ENCODE data around the gene ENPP1.

The ENPP1 gene

DNA sequence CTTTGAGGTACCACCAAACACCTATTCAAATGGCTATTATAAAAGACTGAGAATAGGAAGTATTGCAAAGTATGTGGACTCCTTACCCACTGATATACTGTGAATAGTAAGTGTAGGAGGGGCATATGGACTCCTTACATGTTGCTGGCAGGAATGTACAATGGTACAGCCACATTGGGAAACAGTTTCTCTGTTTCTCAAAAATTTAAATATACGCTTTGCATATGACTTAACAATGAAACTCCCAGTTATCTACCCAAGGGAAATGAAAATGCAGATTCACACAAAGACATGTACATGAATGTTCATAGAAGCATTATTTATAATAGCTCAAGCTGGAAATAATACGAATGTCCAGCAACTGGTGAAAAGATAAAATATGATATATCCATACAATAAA, 5.5 kb upstream of the ENPP1 start:
- Histone ChIP-seq H3K36me3 (ENCODE audit: insufficient read depth, low read length) (no peaks in the 10 kb centered on the region), H3K9ac (ENCODE audit: low read depth, low read length) (no peak overlapping the region), H3K9me3 (ENCODE audit: control insufficient read depth, insufficient read depth, low read length) (peaks cover 6% of the 10 kb centered on the region), H3K4me1 (ENCODE audit: insufficient read depth, low read length) (no peaks in the 10 kb centered on the region; the same call in none of the 2 replicates)

DNA sequence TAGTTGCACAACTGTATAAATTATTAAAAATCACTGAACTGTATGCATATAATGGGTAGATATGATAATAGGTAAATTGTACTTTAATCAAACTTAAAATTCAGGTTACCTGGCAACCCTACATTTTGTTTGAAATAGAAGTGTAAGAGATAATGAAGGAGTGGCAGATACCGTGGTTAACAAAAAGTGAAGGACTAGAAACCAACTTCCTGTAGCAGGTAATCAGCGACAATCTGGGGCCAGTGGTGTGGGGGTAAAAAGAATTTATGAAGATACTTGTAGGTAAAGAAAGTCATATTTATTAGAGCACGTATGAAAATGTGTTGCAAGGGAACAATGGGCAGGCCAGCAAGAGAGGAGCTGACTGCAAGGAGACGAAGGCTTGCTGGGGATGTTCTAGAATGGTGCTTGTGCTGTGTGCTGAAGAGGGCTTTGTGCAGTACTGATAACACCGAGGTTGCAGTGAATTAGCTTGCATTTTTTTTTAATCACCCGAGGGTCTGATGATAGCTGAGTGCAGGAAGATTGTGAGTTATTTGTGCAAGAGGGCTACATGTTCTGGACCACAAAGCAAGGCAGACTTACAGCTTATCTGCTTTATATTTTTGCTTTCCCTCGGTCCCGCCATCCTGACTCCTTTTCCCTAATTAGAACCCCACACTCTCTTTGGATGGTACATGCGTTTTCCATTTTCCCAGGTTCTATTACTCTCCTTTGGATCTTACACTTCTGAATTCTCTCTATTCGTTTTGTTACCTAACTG, 4.6 kb upstream of the ENPP1 start:
- Histone ChIP-seq H3K9me3 (ENCODE audit: control insufficient read depth, insufficient read depth, low read length) (peaks cover 6% of the 10 kb centered on the region), H3K4me1 (ENCODE audit: insufficient read depth, low read length) (no peaks in the 10 kb centered on the region; the same call in none of the 2 replicates), H3K36me3 (ENCODE audit: insufficient read depth, low read length) (no peaks in the 10 kb centered on the region), H3K9ac (ENCODE audit: low read depth, low read length) (no peak overlapping the region)

DNA sequence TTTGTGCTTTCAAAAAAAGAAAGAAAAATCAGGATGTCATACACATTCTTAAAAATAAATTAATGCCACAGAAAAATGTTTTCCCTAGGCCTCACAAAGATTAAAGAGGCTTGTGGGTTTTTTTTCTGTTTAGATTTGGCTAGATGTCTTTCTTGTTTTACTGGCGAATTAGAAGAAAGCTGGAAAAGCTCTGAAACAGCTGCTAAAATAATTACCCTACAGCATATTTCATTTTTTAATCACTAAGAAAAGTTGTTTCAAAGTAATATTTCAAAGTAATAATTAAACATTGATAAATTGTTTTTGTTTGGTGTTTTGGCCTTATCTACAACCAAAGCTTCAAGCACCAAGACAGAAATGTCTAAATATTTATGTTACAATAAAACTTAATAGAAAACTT, 3.7 kb upstream of the ENPP1 start:
- Histone ChIP-seq H3K36me3 (ENCODE audit: insufficient read depth, low read length) (no peaks in the 10 kb centered on the region), H3K9me3 (ENCODE audit: control insufficient read depth, insufficient read depth, low read length) (peaks cover 6% of the 10 kb centered on the region), H3K9ac (ENCODE audit: low read depth, low read length) (no peak overlapping the region), H3K4me1 (ENCODE audit: insufficient read depth, low read length) (no peaks in the 10 kb centered on the region; the same call in none of the 2 replicates)

DNA sequence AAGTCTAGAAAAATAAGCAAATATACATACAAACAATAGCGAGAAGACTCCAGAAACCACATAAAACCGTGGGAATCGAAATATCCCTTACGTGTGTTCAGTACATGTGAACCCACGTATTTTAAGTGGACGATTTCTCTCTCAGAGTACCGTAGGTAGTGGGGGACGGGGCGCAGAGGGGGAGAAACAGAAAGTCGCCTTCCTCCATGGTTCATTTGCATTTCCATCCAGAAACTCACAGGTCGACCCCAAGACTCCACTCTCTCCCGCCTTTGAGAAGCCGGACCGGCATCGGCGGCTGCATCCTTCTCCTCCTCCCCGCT, 538 bp upstream of the ENPP1 start:
- peaks cover 6% of the 10 kb centered on the region; the same call in 1 of the 2 replicates for H3K9me3 ChIP-seq (ENCODE audit: control insufficient read depth, insufficient read depth, low read length)
- peaks cover 15% of the 10 kb centered on the region for H3K4me1 ChIP-seq (ENCODE audit: insufficient read depth, low read length)
- H3K36me3 ChIP-seq (ENCODE audit: insufficient read depth, low read length): no peaks in the 10 kb centered on the region
- peak overlapping the region; percentile 55 for H3K9ac ChIP-seq (ENCODE audit: low read depth, low read length)

DNA sequence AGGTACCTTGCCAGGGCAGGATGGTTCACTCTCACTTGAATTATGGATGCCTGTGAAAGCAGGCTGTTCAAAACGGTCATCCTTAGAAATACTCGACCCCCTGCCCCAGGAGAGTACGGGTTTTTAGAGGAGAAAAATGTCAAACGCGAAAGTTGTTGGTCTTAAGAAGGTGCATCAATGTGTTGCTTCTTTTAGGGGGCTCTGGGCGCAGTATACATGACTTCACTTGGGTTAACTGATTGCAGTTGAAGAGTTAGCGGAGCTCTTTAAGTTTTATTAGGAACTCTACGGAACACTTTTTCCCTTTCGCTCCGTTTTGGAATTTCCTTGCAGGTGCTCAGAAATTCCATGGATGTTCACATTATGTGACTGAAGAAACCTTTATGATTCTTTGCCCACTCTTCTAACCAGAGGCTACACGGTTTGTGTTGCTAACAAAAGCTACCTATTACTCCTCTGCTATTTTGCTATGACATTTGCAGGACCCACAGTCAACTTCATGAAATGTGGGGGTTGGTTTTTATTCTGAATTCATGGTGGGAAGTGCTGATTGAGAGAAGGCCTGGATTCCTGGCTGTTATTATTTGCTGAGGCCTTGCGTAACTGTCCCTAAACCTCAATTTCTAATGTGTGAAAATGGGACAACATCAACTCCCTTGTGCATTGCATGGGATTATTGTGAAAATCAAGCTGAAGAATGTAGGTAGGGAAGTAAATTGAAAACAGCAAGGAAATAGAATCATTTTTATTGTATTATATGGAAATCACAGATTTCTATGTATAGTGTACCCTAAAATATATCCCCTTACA, 845 bp downstream of the ENPP1 start:
- H3K4me1 ChIP-seq (ENCODE audit: insufficient read depth, low read length): peaks cover 15% of the 10 kb centered on the region
- 0 out of 2 replicates have a peak, but pooled peaks cover under 1% of the 10 kb centered on the region for H3K9me3 ChIP-seq (ENCODE audit: control insufficient read depth, insufficient read depth, low read length)
- peak overlapping the region; percentile 90 for H3K9ac ChIP-seq (ENCODE audit: low read depth, low read length)
- H3K36me3 ChIP-seq (ENCODE audit: insufficient read depth, low read length): no peaks in the 10 kb centered on the region

DNA sequence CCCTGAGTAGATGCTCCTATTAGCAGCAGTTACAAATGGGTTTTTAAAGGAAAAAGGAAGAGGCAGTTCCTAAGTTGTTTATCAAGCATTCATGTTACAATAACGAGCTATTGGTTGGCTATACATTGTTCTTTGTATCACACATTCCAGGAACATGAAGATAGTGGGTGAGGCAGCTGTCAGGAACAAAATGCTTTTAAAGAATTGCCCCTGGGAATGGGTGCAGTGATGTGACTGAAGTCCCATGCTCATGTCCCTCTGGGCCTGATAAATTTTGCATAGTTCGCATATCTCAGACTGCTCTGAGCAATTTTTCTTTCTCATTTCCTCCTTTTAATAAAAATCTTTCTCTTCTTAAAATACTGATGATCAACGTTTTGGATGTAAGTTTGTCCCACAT, 3.7 kb downstream of the ENPP1 start:
- no peaks in the 10 kb centered on the region for H3K9me3 ChIP-seq (ENCODE audit: control insufficient read depth, insufficient read depth, low read length)
- H3K4me1 ChIP-seq (ENCODE audit: insufficient read depth, low read length): peaks cover 15% of the 10 kb centered on the region
- no peak overlapping the region for H3K9ac ChIP-seq (ENCODE audit: low read depth, low read length)
- no peaks in the 10 kb centered on the region for H3K36me3 ChIP-seq (ENCODE audit: insufficient read depth, low read length)

DNA sequence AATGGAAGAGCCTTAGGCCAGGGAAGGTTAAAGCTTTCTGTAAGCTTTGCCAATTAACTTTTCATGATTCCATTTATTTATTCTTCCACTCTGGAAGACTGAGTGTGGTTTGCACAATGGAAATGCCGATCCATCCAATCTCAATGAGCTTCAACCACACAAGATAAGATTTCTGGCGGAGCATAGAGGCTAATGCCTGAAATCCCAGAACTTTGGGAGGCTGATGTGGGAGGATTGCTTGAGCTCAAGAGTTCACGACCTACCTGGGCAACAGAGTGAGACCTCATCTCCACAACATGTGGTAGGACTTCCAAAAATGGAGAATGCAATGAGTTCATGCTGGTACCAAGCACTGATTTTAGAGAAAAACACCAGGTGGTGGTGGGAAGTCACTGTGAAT, 6.2 kb downstream of the ENPP1 start:
- H3K9me3 ChIP-seq (ENCODE audit: control insufficient read depth, insufficient read depth, low read length): no peaks in the 10 kb centered on the region
- H3K4me1 ChIP-seq (ENCODE audit: insufficient read depth, low read length): peaks cover 15% of the 10 kb centered on the region
- no peaks in the 10 kb centered on the region for H3K36me3 ChIP-seq (ENCODE audit: insufficient read depth, low read length)
- no peak overlapping the region for H3K9ac ChIP-seq (ENCODE audit: low read depth, low read length)

DNA sequence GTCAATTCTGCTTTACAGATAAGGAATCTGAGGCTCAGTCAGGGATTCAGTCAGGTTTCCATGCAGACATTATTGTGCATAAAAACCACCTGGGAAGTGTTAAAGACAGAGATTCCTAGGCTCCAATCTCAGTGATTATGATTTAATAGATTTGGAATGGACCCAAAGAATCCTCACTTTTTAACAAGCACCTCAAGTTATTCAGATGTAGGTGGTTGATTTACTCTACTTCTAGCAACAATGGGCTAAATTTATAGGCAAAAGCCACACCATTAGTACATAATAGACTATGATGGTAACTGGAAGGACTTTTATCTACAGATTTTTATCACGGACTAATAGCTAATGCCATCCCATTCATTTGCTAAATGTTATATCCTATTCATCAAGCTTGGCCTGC, 9.0 kb downstream of the ENPP1 start:
- Histone ChIP-seq H3K36me3 (ENCODE audit: insufficient read depth, low read length) (no peaks in the 10 kb centered on the region; the same call in 1 of the 2 replicates), H3K4me1 (ENCODE audit: insufficient read depth, low read length) (no peaks in the 10 kb centered on the region; the same call in 1 of the 2 replicates), H3K9ac (ENCODE audit: low read depth, low read length) (no peak overlapping the region), H3K9me3 (ENCODE audit: control insufficient read depth, insufficient read depth, low read length) (no peaks in the 10 kb centered on the region)

DNA sequence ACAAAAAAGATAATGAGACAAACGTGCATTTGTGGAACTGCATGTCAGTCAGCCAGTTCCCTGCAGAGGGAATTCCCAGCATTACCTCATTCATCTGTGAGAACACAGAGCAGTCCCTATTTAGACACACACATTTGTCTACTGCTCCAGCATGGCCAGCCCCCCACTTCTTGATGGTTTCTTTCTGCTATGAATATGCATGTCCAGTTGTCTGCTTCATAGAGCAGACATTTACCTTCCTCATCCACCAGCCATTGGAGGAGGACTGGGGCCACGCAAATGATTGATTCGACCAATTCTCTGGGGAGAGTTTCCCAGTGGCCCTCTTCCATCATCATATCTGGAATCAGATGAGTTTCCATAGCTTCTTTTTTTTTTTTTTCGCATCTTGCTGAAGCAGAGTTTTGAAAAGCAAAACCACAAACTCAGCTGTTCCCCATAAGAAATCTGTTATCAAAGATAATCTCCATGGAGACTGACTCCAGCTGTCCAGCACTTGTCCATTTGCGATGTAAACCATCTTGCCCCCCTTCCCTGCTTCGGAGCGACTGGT, 11.8 kb downstream of the ENPP1 start:
- Histone ChIP-seq H3K9me3 (ENCODE audit: control insufficient read depth, insufficient read depth, low read length) (no peaks in the 10 kb centered on the region), H3K36me3 (ENCODE audit: insufficient read depth, low read length) (peaks cover 3% of the 10 kb centered on the region; the same call in 1 of the 2 replicates), H3K9ac (ENCODE audit: low read depth, low read length) (no peak overlapping the region), H3K4me1 (ENCODE audit: insufficient read depth, low read length) (no peaks in the 10 kb centered on the region; the same call in 1 of the 2 replicates)

DNA sequence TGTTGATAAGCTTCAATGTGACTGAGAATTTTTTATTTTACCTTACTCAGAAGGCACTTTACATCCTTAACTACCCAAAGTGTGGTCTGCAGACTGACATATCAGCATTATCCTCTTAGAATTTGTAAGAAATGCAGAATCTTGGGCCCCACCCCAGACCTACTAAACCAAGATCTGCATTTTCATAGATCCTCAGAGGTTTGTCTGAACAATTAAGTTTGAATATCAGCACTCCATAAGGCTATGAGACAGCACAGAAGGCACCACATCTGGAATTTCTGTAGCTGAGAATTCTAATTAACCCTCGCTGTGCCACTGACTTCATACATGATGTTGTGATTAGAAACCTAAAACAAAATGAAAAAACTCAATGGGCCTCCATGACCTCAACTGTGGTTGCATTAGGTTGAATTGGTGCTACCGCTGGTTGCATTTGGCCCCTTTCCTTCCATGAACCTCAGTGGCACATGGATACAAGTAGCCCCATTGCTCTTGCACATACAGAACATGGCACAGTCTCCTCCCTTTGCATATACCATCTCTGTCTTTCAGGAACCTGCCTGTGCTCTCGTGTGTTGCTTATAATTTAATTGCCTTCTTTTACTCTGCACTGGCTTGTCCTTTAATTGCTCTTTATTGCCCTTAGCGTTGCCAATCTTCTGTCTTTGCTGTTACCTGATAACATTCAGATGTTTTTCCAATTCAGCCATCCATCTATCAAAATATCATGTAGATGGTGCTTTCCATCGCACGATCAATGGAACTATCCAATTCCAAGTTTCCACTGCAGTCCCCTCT, 13.4 kb downstream of the ENPP1 start:
- H3K36me3 ChIP-seq (ENCODE audit: insufficient read depth, low read length): peaks cover 3% of the 10 kb centered on the region; the same call in 1 of the 2 replicates
- H3K9me3 ChIP-seq (ENCODE audit: control insufficient read depth, insufficient read depth, low read length): no peaks in the 10 kb centered on the region
- no peak overlapping the region for H3K9ac ChIP-seq (ENCODE audit: low read depth, low read length)
- H3K4me1 ChIP-seq (ENCODE audit: insufficient read depth, low read length): no peaks in the 10 kb centered on the region; the same call in 1 of the 2 replicates

DNA sequence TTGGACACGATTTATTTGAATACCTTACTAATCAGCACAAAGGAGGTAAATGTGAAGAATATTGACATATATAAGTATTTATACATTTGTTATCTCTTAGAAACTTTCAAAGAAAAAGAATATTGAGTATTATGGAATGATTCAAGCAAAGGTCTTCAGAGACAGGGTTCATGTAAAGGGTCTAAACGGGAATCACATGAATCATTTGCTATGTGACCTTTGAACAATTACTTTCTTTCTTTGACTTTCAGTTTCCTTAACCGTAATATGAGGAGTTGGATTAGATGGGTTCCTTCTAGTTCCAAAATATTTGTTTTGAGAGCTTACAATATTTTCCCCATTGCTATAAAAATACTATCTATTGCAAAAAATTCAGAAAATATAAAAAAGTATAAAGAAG, 14.3 kb downstream of the ENPP1 start:
- H3K9me3 ChIP-seq (ENCODE audit: control insufficient read depth, insufficient read depth, low read length): no peaks in the 10 kb centered on the region
- no peak overlapping the region for H3K9ac ChIP-seq (ENCODE audit: low read depth, low read length)
- H3K36me3 ChIP-seq (ENCODE audit: insufficient read depth, low read length): peaks cover 3% of the 10 kb centered on the region; the same call in 1 of the 2 replicates
- no peaks in the 10 kb centered on the region; the same call in 1 of the 2 replicates for H3K4me1 ChIP-seq (ENCODE audit: insufficient read depth, low read length)

DNA sequence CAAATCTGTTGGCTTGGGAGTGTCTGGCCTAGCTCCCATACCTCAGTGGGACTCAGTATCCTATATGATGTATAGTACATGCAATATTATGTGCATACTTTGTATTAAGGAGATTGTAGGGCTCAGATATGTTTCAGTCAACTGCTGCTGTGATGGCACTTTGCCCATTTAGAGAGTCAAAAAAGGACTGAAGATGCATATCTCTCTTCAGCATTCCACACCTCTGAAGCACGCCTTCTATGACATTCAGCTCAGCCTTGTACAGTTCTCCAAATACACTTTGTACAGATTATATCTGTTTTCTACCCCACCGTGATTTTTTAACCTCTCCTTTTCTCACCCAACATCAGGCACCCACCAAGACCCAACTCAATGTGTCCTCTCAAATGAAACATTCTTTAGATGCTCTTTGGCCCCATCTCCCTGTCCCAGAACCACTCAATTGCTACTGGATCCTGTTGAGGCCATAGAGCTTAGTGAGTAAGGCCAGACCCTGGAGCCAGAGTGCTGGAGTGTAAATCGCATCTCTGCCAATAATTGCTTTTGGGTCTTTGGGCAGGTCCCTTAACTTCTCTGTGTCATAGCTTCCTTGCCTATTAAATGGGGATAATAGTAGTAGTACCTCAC, 15.6 kb downstream of the ENPP1 start:
- H3K4me1 ChIP-seq (ENCODE audit: insufficient read depth, low read length): no peaks in the 10 kb centered on the region; the same call in 1 of the 2 replicates
- no peak overlapping the region for H3K9ac ChIP-seq (ENCODE audit: low read depth, low read length)
- no peaks in the 10 kb centered on the region for H3K9me3 ChIP-seq (ENCODE audit: control insufficient read depth, insufficient read depth, low read length)
- peaks cover 3% of the 10 kb centered on the region; the same call in 1 of the 2 replicates for H3K36me3 ChIP-seq (ENCODE audit: insufficient read depth, low read length)

DNA sequence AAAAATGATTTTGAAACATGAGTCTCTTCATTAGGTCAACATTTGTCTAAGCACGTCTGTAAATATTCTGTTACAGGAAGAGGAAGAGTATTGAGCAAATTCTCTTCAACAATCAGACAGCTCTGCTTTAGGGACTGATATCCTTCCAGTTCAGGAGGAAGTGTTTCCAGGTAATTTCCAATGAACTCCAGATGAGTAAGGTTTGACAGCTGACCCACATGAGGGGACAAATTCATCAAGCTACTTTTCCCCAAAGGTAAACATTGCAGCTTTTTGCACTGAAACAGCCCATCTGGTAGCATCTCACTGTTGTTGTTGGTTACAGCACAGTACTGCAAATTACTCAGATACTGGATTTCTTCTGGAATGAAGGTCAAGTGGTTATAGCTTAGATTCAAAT, 18.1 kb downstream of the ENPP1 start:
- H3K9me3 ChIP-seq (ENCODE audit: control insufficient read depth, insufficient read depth, low read length): no peaks in the 10 kb centered on the region
- H3K36me3 ChIP-seq (ENCODE audit: insufficient read depth, low read length): peaks cover 3% of the 10 kb centered on the region; the same call in 1 of the 2 replicates
- no peak overlapping the region for H3K9ac ChIP-seq (ENCODE audit: low read depth, low read length)
- no peaks in the 10 kb centered on the region; the same call in 1 of the 2 replicates for H3K4me1 ChIP-seq (ENCODE audit: insufficient read depth, low read length)

Measured in ES-I3 (cell line).